GM23338 (cell line): ENCODE measurements around the gene TPST2. TPM values are rescaled to one million over a fixed set of nuclear protein-coding genes. Genes with fewer than 3 reads are reported as not detected.

Experiments
- ATAC-seq: fragments of 200-7000 bp; cut with Tn5 transposase; 3 replicates; pipeline ENCODE4 v1.9.1; 2020
- DNase-seq: peaks from one replicate; pipeline ENCODE4 v3.0.0-alpha.2; 2015; ENCODE audit warnings: low spot score
- H2AFZ ChIP-seq: fragments of 200-600 bp; sonication (generic); 2 replicates; pipeline ENCODE4 v1.8.0; 2016; ENCODE audit warnings: antibody characterized with exemption, mild to moderate bottlenecking, moderate library complexity
- H3F3A ChIP-seq: fragments of 200-600 bp; sonication (generic); replicated peaks from 2 replicates; pipeline ENCODE4 v1.8.0; 2017; ENCODE audit warnings: antibody characterized with exemption, mixed run types, low read depth
- H3K27ac ChIP-seq: fragments of 200-600 bp; sonication (generic); 2 replicates; pipeline ENCODE4 v1.6.1; 2016; ENCODE audit warnings: low read depth
- H3K27me3 ChIP-seq: fragments of 200-600 bp; sonication (generic); 2 replicates; pipeline ENCODE4 v1.8.0; 2016; ENCODE audit warnings: mild to moderate bottlenecking, mixed run types, moderate library complexity; ENCODE audit not compliant: insufficient read depth
- H3K36me3 ChIP-seq: fragments of 200-600 bp; sonication (generic); 2 replicates; pipeline ENCODE4 v1.8.0; 2016; ENCODE audit warnings: mild to moderate bottlenecking; ENCODE audit not compliant: insufficient read depth
- H3K4me1 ChIP-seq: fragments of 200-600 bp; sonication (generic); 2 replicates; pipeline ENCODE4 v1.8.0; 2016; ENCODE audit warnings: mild to moderate bottlenecking, moderate library complexity; ENCODE audit not compliant: insufficient read depth
- H3K4me2 ChIP-seq: fragments of 200-600 bp; sonication (generic); 2 replicates; pipeline ENCODE4 v1.7.1; 2017; ENCODE audit warnings: mixed run types
- H3K4me3 ChIP-seq: fragments of 200-600 bp; sonication (generic); 2 replicates; pipeline ENCODE4 v1.6.1; 2016; ENCODE audit warnings: mixed run types
- H3K79me2 ChIP-seq: fragments of 200-600 bp; sonication (generic); replicated peaks from 2 replicates; pipeline ENCODE4 v1.8.0; 2017; ENCODE audit warnings: mild to moderate bottlenecking; ENCODE audit not compliant: insufficient read depth
- H3K9me2 ChIP-seq: fragments of 200-600 bp; sonication (generic); 2 replicates; pipeline ENCODE4 v1.8.0; 2017; ENCODE audit not compliant: insufficient read depth
- H4K20me1 ChIP-seq: fragments of 200-600 bp; sonication (generic); replicated peaks from 2 replicates; pipeline ENCODE4 v1.8.0; 2017; ENCODE audit warnings: mild to moderate bottlenecking; ENCODE audit not compliant: insufficient read depth
- H3K27ac Mint-ChIP-seq: 2 replicates; pipeline ENCODE4 v1.8.0; 2020; ENCODE audit warnings: inconsistent platforms, mild to moderate bottlenecking, moderate library complexity, mixed read lengths
- H3K27me3 Mint-ChIP-seq: 3 replicates; pipeline ENCODE4 v1.8.0; 2022; ENCODE audit warnings: low read depth, mild to moderate bottlenecking, moderate library complexity, mixed read lengths, inconsistent platforms; ENCODE audit not compliant: insufficient read depth, poor library complexity
- H3K36me3 Mint-ChIP-seq: 3 replicates; pipeline ENCODE4 v1.8.0; 2021; ENCODE audit warnings: low read depth, mild to moderate bottlenecking, inconsistent platforms, moderate library complexity, mixed read lengths
- H3K4me1 Mint-ChIP-seq: 3 replicates; pipeline ENCODE4 v1.8.0; 2020; ENCODE audit warnings: mild to moderate bottlenecking, inconsistent platforms, mixed read lengths
- H3K4me3 Mint-ChIP-seq: 3 replicates; pipeline ENCODE4 v1.8.0; 2021; ENCODE audit warnings: moderate library complexity, mild to moderate bottlenecking, inconsistent platforms, mixed read lengths
- H3K9me3 Mint-ChIP-seq: 3 replicates; pipeline ENCODE4 v1.8.0; 2020; ENCODE audit warnings: moderate library complexity, mild to moderate bottlenecking, inconsistent platforms, mixed read lengths
- CREB1 ChIP-seq: fragments of 250-450 bp; sonication (Bioruptor Pico); IDR thresholded peaks from 2 replicates; pipeline ENCODE4 v1.5.0; 2020; ENCODE audit warnings: low read depth, mild to moderate bottlenecking, moderate library complexity
- NANOG ChIP-seq: IDR thresholded peaks from 2 replicates; pipeline ENCODE4 v1.6.1; 2016; ENCODE audit warnings: antibody characterized with exemption, borderline replicate concordance
- POLR2AphosphoS5 ChIP-seq: IDR thresholded peaks from 2 replicates; pipeline ENCODE4 v1.6.1; 2016; ENCODE audit warnings: antibody characterized with exemption, low read depth
- STAT1 ChIP-seq: IDR thresholded peaks from one replicate; pipeline ENCODE4 v1.6.1; 2016; ENCODE audit warnings: antibody characterized with exemption; ENCODE audit not compliant: unreplicated experiment
- ZNF462 ChIP-seq: fragments of 250-450 bp; sonication (Bioruptor Pico); IDR thresholded peaks from 2 replicates; pipeline ENCODE4 v1.5.0; 2020; ENCODE audit warnings: mild to moderate bottlenecking, moderate library complexity
- polyA plus RNA-seq: library from polyadenylated mRNA; unstranded; fragments of >200 nt; fragmentation: Nextera tagmentation; extraction: Ambion mirVana; gene quantifications from 2 replicates; pipeline ENCODE4 v1.2.1, GENCODE V29; 2016
- total RNA-seq: library from RNA; depleted of rRNA; stranded (reverse); fragments of >200 nt; shearing (Covaris generic); gene quantifications from 2 replicates; pipeline ENCODE4 v1.2.3, GENCODE V29; 2014

Gene TPST2
- total and polyA plus RNA-seq, 2 experiments from 2014 or later: 37.9 to 127 TPM

- TF ChIP-seq ZNF462: no peak
Measured at GRCh38 chr22:26588729-26589366, 1.1 kb downstream of the TPST2 start (continued).

- H3K4me3 Mint-ChIP-seq: peak overlapping the region; percentile 84
- Histone ChIP-seq H3K36me3 (peaks cover 3% of the 10 kb centered on the region; the same call in 1 of the 2 replicates), H4K20me1 (peaks cover 39% of the 10 kb centered on the region), H3K4me3 (peak overlapping the region; percentile 94; the same call in 1 of the 2 replicates), H3K4me2 (peak overlapping the region; percentile 95; the same call in 1 of the 2 replicates), H3F3A (peaks cover 14% of the 10 kb centered on the region; the same call in 1 of the 2 replicates), H3K9me2 (no peaks in the 10 kb centered on the region), H3K27me3 (no peaks in the 10 kb centered on the region), H3K27ac (no peak overlapping the region), H3K79me2 (peaks cover 66% of the 10 kb centered on the region), H3K4me1 (peaks cover 49% of the 10 kb centered on the region), H2AFZ (no peak overlapping the region)
- H3K27me3 Mint-ChIP-seq: peaks cover 16% of the 10 kb centered on the region
- peaks cover 50% of the 10 kb centered on the region for H3K4me1 Mint-ChIP-seq
- no peak for TF ChIP-seq NANOG
- TF ChIP-seq POLR2AphosphoS5: no peak
- TF ChIP-seq CREB1: no peak
- TF ChIP-seq STAT1: no peak
- no peak for TF ChIP-seq ZNF462
- ATAC-seq (no peak), DNase-seq (no peak)
- H3K9me3 Mint-ChIP-seq: no peaks in the 10 kb centered on the region; the same call in 2 of the 3 replicates
- H3K27ac Mint-ChIP-seq: no peak overlapping the region
- H3K36me3 Mint-ChIP-seq: peaks cover 39% of the 10 kb centered on the region
Measured at GRCh38 chr22:26587991-26588613, 1.8 kb downstream of the TPST2 start.
